Neuronal stem cell (in vitro differentiated cells): ENCODE measurements around the gene HOXA2.

Source experiments
- DNase-seq: peaks from one replicate; pipeline ENCODE4 v3.0.0-alpha.2; 2013; ENCODE audit warnings: low spot score
- H2AFZ ChIP-seq: one replicate; pipeline ENCODE4 v1.6.1; 2013; ENCODE audit warnings: mild to moderate bottlenecking, low read length, inconsistent platforms
- H2AK5ac ChIP-seq: 2 replicates; pipeline ENCODE4 v1.6.1; 2013; ENCODE audit warnings: low read depth, mild to moderate bottlenecking, inconsistent platforms, low read length, moderate library complexity, mixed read lengths
- H2BK120ac ChIP-seq: 2 replicates; pipeline ENCODE4 v1.6.1; 2013; ENCODE audit warnings: low read depth, mild to moderate bottlenecking, inconsistent platforms, low read length, moderate library complexity, mixed read lengths
- H2BK12ac ChIP-seq: one replicate; pipeline ENCODE4 v1.6.1; 2013; ENCODE audit warnings: low read length, inconsistent platforms
- H2BK15ac ChIP-seq: 2 replicates; pipeline ENCODE4 v1.6.1; 2013; ENCODE audit warnings: mild to moderate bottlenecking, low read length, inconsistent platforms, mixed read lengths
- H2BK5ac ChIP-seq: one replicate; pipeline ENCODE4 v1.6.1; 2013; ENCODE audit warnings: inconsistent platforms, mild to moderate bottlenecking, low read length, moderate library complexity
- H3K14ac ChIP-seq: one replicate; pipeline ENCODE4 v1.6.1; 2013; ENCODE audit warnings: low read length, inconsistent platforms
- H3K18ac ChIP-seq: 2 replicates; pipeline ENCODE4 v1.6.1; 2013; ENCODE audit warnings: low read length, inconsistent platforms
- H3K23ac ChIP-seq: 2 replicates; pipeline ENCODE4 v1.6.1; 2013; ENCODE audit warnings: low read depth, mild to moderate bottlenecking, mixed read lengths, low read length, inconsistent platforms; ENCODE audit not compliant: poor library complexity
- H3K27ac ChIP-seq: replicated peaks from 3 replicates; pipeline ENCODE4 v1.5.1; 2013; ENCODE audit warnings: low read length, inconsistent platforms
- H3K27me3 ChIP-seq, 3 experiments: 2 replicates each; pipeline ENCODE4 v1.6.1; 2013; ENCODE audit warnings: low read length in 3 of 3, mild to moderate bottlenecking in 2 of 3, inconsistent platforms in 1 of 3, low read depth in 1 of 3, mixed read lengths in 1 of 3, moderate library complexity in 1 of 3; ENCODE audit not compliant: control insufficient read depth in 3 of 3, insufficient read depth in 3 of 3
- H3K36me3 ChIP-seq, 2 donors: replicated peaks in 1 of 2; 2 replicates each; pipeline ENCODE4 v1.6.1; 2013; ENCODE audit warnings: low read length in 2 of 2; ENCODE audit not compliant: control insufficient read depth in 2 of 2, insufficient read depth in 2 of 2
- H3K4ac ChIP-seq: 2 replicates; pipeline ENCODE4 v1.6.1; 2013; ENCODE audit warnings: inconsistent platforms, mild to moderate bottlenecking, low read length, moderate library complexity
- H3K4me1 ChIP-seq, 2 donors: 1 replicate in 1 of 2; 2 replicates in 1 of 2; pipeline ENCODE4 v1.6.1; 2013; ENCODE audit warnings: low read length in 2 of 2, low read depth in 1 of 2; ENCODE audit not compliant: control insufficient read depth in 2 of 2, insufficient read depth in 1 of 2
- H3K4me2 ChIP-seq: one replicate; pipeline ENCODE4 v1.6.1; 2013; ENCODE audit warnings: mild to moderate bottlenecking, low read length, inconsistent platforms; ENCODE audit not compliant: insufficient read depth, poor library complexity, severe bottlenecking
- H3K4me3 ChIP-seq, 2 donors: 2 replicates each; pipeline ENCODE4 v1.5.1; 2013; ENCODE audit warnings: low read length in 2 of 2, mild to moderate bottlenecking in 2 of 2, inconsistent platforms in 1 of 2, moderate library complexity in 1 of 2
- H3K79me1 ChIP-seq: one replicate; pipeline ENCODE4 v1.6.1; 2013; ENCODE audit warnings: low read depth, mild to moderate bottlenecking, inconsistent platforms, low read length, moderate library complexity
- H3K9ac ChIP-seq: one replicate; pipeline ENCODE4 v1.6.1; 2013; ENCODE audit warnings: mild to moderate bottlenecking, low read depth, low read length, inconsistent platforms; ENCODE audit not compliant: poor library complexity
- H3K9me3 ChIP-seq, 2 donors: replicated peaks in 1 of 2; 2 replicates each; pipeline versions ENCODE3 to v1.6.1; 2013; ENCODE audit warnings: low read length in 2 of 2, mild to moderate bottlenecking in 2 of 2, inconsistent platforms in 1 of 2, low read depth in 1 of 2, mixed read lengths in 1 of 2, moderate library complexity in 1 of 2; ENCODE audit not compliant: control insufficient read depth in 2 of 2, insufficient read depth in 1 of 2
- H4K8ac ChIP-seq: one replicate; pipeline ENCODE4 v1.6.1; 2013; ENCODE audit warnings: low read depth, mild to moderate bottlenecking, inconsistent platforms, low read length, moderate library complexity
- H4K91ac ChIP-seq: one replicate; pipeline ENCODE4 v1.6.1; 2013; ENCODE audit warnings: low read length, low read depth, mild to moderate bottlenecking, inconsistent platforms; ENCODE audit not compliant: poor library complexity
- WGBS, 2 donors: extraction: QIAGEN DNeasy Blood & Tissue Kit; methylation state at CpG; one replicate each; pipeline ENCODE4 v1.1.7; 2013; ENCODE audit warnings: missing lambda C conversion rate in 2 of 2, mixed read lengths in 1 of 2; ENCODE audit not compliant: insufficient read length in 2 of 2, insufficient replicate concordance in 1 of 2; ENCODE audit errors: extremely low coverage in 2 of 2; 5-methylcytosine and 5-hydroxymethylcytosine counted together

HOXA2 gene

GRCh38 chr7:27065709-27066108, 36.8 kb downstream of the HOXA2 start:
- Histone ChIP-seq H2AFZ (no peak overlapping the region), H4K91ac (no peak overlapping the region), H2BK120ac (no peak overlapping the region), H3K4ac (no peak overlapping the region), H3K4me2 (no peak overlapping the region), H3K27me3 (no peaks in the 10 kb centered on the region), H3K9ac (no peak overlapping the region), H3K4me3 (no peak overlapping the region), H2BK5ac (no peak overlapping the region), H4K8ac (no peak overlapping the region), H3K79me1 (no peaks in the 10 kb centered on the region), H3K36me3 (no peaks in the 10 kb centered on the region), H3K14ac (no peak overlapping the region), H2AK5ac (no peak overlapping the region), H3K9me3 (no peaks in the 10 kb centered on the region), H3K27ac (no peak overlapping the region), H2BK12ac (no peak overlapping the region), H2BK15ac (no peak overlapping the region), H3K18ac (no peak overlapping the region), H3K23ac (no peak overlapping the region), H3K4me1 (no peaks in the 10 kb centered on the region)
- no peak for DNase-seq
- no CpG with 5 or more reads among the region's 2 CpGs for WGBS, 2 donors

GRCh38 chr7:27064661-27065060, 37.8 kb downstream of the HOXA2 start:
- Histone ChIP-seq H3K79me1 (no peaks in the 10 kb centered on the region), H3K18ac (no peak overlapping the region), H2BK120ac (no peak overlapping the region), H3K9me3 (no peaks in the 10 kb centered on the region), H3K36me3 (no peaks in the 10 kb centered on the region), H3K9ac (no peak overlapping the region), H3K4ac (no peak overlapping the region), H2AFZ (no peak overlapping the region), H3K4me3 (no peak overlapping the region), H3K27ac (no peak overlapping the region), H2BK12ac (no peak overlapping the region), H3K4me2 (no peak overlapping the region), H2AK5ac (no peak overlapping the region), H3K23ac (no peak overlapping the region), H3K4me1 (no peaks in the 10 kb centered on the region), H2BK5ac (no peak overlapping the region), H4K91ac (no peak overlapping the region), H3K27me3 (no peaks in the 10 kb centered on the region), H4K8ac (no peak overlapping the region), H2BK15ac (no peak overlapping the region), H3K14ac (no peak overlapping the region)
- DNase-seq: no peak
- no CpG with 5 or more reads among the region's 2 CpGs for WGBS, 2 donors

GRCh38 chr7:27064159-27064558, 38.3 kb downstream of the HOXA2 start:
- Histone ChIP-seq H3K4ac (no peak overlapping the region), H3K27me3 (no peaks in the 10 kb centered on the region), H3K4me3 (no peak overlapping the region), H4K91ac (no peak overlapping the region), H2BK12ac (no peak overlapping the region), H2AK5ac (no peak overlapping the region), H3K9ac (no peak overlapping the region), H3K79me1 (no peaks in the 10 kb centered on the region), H3K9me3 (no peaks in the 10 kb centered on the region), H4K8ac (no peak overlapping the region), H3K18ac (no peak overlapping the region), H3K4me1 (no peaks in the 10 kb centered on the region), H3K27ac (no peak overlapping the region), H3K14ac (no peak overlapping the region), H2BK120ac (no peak overlapping the region), H2BK5ac (no peak overlapping the region), H3K36me3 (no peaks in the 10 kb centered on the region), H2BK15ac (no peak overlapping the region), H3K23ac (no peak overlapping the region), H2AFZ (no peak overlapping the region), H3K4me2 (no peak overlapping the region)
- no peak for DNase-seq
- WGBS, 2 donors: no CpG with 5 or more reads among the region's 2 CpGs

GRCh38 chr7:27062946-27063345, 39.5 kb downstream of the HOXA2 start:
- no peak overlapping the region for H2BK120ac ChIP-seq
- H2BK15ac ChIP-seq: no peak overlapping the region
- H4K91ac ChIP-seq: no peak overlapping the region
- DNase-seq: no peak
- no peak overlapping the region for H3K9ac ChIP-seq
- no peaks in the 10 kb centered on the region for H3K27me3 ChIP-seq
- H2BK12ac ChIP-seq: no peak overlapping the region
- H2AFZ ChIP-seq: no peak overlapping the region
- H3K4ac ChIP-seq: no peak overlapping the region
- H3K9me3 ChIP-seq: no peaks in the 10 kb centered on the region
- H3K4me3 ChIP-seq: no peak overlapping the region
- no peak overlapping the region for H3K4me2 ChIP-seq
- no peak overlapping the region for H3K27ac ChIP-seq
- no peak overlapping the region for H3K14ac ChIP-seq
- no peak overlapping the region for H3K18ac ChIP-seq
- no peak overlapping the region for H2AK5ac ChIP-seq
- H3K4me1 ChIP-seq: no peaks in the 10 kb centered on the region
- no peaks in the 10 kb centered on the region for H3K36me3 ChIP-seq
- no peak overlapping the region for H4K8ac ChIP-seq
- WGBS, 2 donors: no CpG with 5 or more reads among the region's 4 CpGs
- no peaks in the 10 kb centered on the region for H3K79me1 ChIP-seq
- no peak overlapping the region for H2BK5ac ChIP-seq
- H3K23ac ChIP-seq: no peak overlapping the region
